ENCODE results near the gene LSP1.

DNA sequence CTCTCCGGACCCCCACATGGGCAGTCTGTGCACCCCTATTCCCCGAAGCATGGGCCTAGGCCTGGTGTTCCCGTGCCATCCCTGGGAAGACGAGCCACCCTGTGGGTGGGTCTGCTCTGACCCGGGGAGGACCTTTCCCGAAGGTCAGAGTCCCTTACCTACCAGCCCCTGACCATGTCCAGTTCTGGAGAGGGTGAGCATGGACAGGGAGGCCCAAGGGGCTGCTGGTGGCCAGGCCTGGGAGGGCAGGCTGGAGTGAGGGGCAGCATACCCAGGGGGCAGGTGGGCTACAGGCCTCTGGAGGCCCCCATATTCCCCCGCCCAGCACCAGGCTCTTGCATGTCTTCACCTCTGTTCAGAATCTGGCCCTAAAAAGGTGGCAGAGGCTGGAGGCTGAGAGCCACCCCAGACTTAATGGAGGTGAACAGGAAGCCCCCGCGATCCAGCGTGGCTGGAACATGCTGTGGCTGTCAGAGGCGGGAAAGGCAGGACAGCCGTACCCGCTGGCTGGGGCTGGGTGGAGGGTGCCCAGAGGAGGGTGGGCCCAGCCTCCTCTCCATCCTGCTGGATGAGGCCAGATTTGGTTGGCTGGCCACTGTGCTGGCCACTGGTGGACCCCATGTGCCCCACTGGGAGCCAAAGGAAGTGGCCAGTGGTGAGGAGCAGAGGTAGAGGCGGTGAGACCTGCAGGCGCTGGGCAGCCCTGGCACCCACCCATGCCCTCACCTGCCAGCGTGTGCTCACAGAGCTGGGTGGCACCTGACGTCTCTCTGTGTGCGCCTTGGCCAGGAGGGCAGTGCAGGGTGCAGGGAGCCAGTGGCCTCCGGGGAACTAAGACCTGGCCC is 29.3 kb upstream of the LSP1 start:
- TF ChIP-seq, protein P1, sequence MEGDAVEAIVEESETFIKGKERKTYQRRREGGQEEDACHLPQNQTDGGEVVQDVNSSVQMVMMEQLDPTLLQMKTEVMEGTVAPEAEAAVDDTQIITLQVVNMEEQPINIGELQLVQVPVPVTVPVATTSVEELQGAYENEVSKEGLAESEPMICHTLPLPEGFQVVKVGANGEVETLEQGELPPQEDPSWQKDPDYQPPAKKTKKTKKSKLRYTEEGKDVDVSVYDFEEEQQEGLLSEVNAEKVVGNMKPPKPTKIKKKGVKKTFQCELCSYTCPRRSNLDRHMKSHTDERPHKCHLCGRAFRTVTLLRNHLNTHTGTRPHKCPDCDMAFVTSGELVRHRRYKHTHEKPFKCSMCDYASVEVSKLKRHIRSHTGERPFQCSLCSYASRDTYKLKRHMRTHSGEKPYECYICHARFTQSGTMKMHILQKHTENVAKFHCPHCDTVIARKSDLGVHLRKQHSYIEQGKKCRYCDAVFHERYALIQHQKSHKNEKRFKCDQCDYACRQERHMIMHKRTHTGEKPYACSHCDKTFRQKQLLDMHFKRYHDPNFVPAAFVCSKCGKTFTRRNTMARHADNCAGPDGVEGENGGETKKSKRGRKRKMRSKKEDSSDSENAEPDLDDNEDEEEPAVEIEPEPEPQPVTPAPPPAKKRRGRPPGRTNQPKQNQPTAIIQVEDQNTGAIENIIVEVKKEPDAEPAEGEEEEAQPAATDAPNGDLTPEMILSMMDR (IDR thresholded peaks at IDR 0.05) = no peak
- TF ChIP-seq SIN3A (IDR thresholded peaks at IDR 0.05; ENCODE audit: borderline replicate concordance, insufficient read depth, low read depth, low read length) = no peak

Measured in Panc1 (cell line).